ENCODE results near the gene TTC33.

TTC33 gene

GRCh38 chr5:40480392-40480791, 275.4 kb downstream of the TTC33 start:
- Histone ChIP-seq H4K8ac (ENCODE audit: low read depth, low read length) (no peak overlapping the region), H2BK5ac (ENCODE audit: low read depth, low read length, poor library complexity) (no peak overlapping the region), H3K4me1 (ENCODE audit: control insufficient read depth in 1 of 2, insufficient read depth in 2 of 2, low read length in 2 of 2) (peaks cover 0 to 3% of the 10 kb centered on the region in 2 experiments), H2BK120ac (ENCODE audit: insufficient read depth, low read length, poor library complexity) (no peak overlapping the region), H3K79me2 (ENCODE audit: control insufficient read depth, insufficient read depth, low read length, poor library complexity) (no peaks in the 10 kb centered on the region), H4K12ac (ENCODE audit: low read depth, low read length) (no peak overlapping the region), H2AK5ac (ENCODE audit: low read length) (no peak overlapping the region), H3K36me3 (ENCODE audit: control insufficient read depth in 1 of 2, insufficient read depth in 2 of 2, low read length in 2 of 2) (no peaks in the 10 kb centered on the region), H3K4me2 (ENCODE audit: low read length) (no peak overlapping the region), H3K4me3 (ENCODE audit: low read depth, low read length) (no peak overlapping the region), H3K27ac (ENCODE audit: low read depth, low read length) (no peak overlapping the region), H3K23ac (ENCODE audit: low read length) (no peak overlapping the region), H4K91ac (ENCODE audit: low read depth, low read length) (no peak overlapping the region), H3K18ac (ENCODE audit: low read length) (no peak overlapping the region), H2BK12ac (ENCODE audit: low read length) (no peak overlapping the region), H3K27me3 (ENCODE audit: insufficient read depth, low read length) (no peaks in the 10 kb centered on the region), H3K4ac (ENCODE audit: low read depth, low read length) (no peak overlapping the region), H3K14ac (ENCODE audit: low read length) (no peak overlapping the region), H3K79me1 (ENCODE audit: low read length) (no peaks in the 10 kb centered on the region), H3K9me3 (ENCODE audit: insufficient read depth, low read depth, low read length) (no peaks in the 10 kb centered on the region), H3K9ac (ENCODE audit: low read length) (no peak overlapping the region), H2AFZ (ENCODE audit: insufficient read depth, low read length, poor library complexity) (no peak overlapping the region)
- WGBS (ENCODE audit: extremely low coverage, insufficient coverage, insufficient read length) = no CpG with 5 or more reads among the region's 2 CpGs
- no peak for DNase-seq

DNA sequence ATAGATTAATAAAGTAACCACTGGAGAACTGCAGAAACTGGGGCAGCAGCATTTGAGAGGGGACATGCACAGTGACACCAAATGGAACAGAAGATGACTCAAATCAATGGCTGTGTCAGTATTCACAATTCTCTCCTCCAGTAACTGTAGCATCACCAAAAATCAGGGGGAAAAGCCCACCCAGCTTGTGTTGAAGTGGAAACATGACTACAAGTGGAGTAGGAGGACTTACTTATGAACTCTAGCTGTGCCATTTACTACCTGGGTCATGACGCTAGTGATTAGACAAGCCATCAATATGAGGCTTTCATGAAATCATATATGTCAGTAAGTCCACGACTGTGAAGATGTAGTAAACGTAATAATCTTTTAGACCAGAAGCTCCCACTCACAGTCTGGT, 275.8 kb downstream of the TTC33 start:
- H3K9me3 ChIP-seq (ENCODE audit: insufficient read depth, low read depth, low read length) = no peaks in the 10 kb centered on the region
- H3K79me2 ChIP-seq (ENCODE audit: control insufficient read depth, insufficient read depth, low read length, poor library complexity) = no peaks in the 10 kb centered on the region
- no peak overlapping the region for H3K14ac ChIP-seq (ENCODE audit: low read length)
- H3K27ac ChIP-seq (ENCODE audit: low read depth, low read length) = no peak overlapping the region
- peaks cover 0 to 3% of the 10 kb centered on the region in 2 experiments for H3K4me1 ChIP-seq (ENCODE audit: control insufficient read depth in 1 of 2, insufficient read depth in 2 of 2, low read length in 2 of 2)
- H3K79me1 ChIP-seq (ENCODE audit: low read length) = no peaks in the 10 kb centered on the region
- H4K91ac ChIP-seq (ENCODE audit: low read depth, low read length) = no peak overlapping the region
- H3K4me3 ChIP-seq (ENCODE audit: low read depth, low read length) = no peak overlapping the region
- no peak overlapping the region for H4K8ac ChIP-seq (ENCODE audit: low read depth, low read length)
- H2BK12ac ChIP-seq (ENCODE audit: low read length) = no peak overlapping the region
- no peak overlapping the region for H2AFZ ChIP-seq (ENCODE audit: insufficient read depth, low read length, poor library complexity)
- H3K36me3 ChIP-seq (ENCODE audit: control insufficient read depth in 1 of 2, insufficient read depth in 2 of 2, low read length in 2 of 2) = no peaks in the 10 kb centered on the region
- no peak overlapping the region for H3K23ac ChIP-seq (ENCODE audit: low read length)
- no peak overlapping the region for H2AK5ac ChIP-seq (ENCODE audit: low read length)
- no peak overlapping the region for H3K4ac ChIP-seq (ENCODE audit: low read depth, low read length)
- H4K12ac ChIP-seq (ENCODE audit: low read depth, low read length) = no peak overlapping the region
- no peak for DNase-seq
- H2BK5ac ChIP-seq (ENCODE audit: low read depth, low read length, poor library complexity) = no peak overlapping the region
- no peak overlapping the region for H2BK120ac ChIP-seq (ENCODE audit: insufficient read depth, low read length, poor library complexity)
- no peak overlapping the region for H3K9ac ChIP-seq (ENCODE audit: low read length)
- H3K4me2 ChIP-seq (ENCODE audit: low read length) = no peak overlapping the region
- no CpG with 5 or more reads among the region's 3 CpGs for WGBS (ENCODE audit: extremely low coverage, insufficient coverage, insufficient read length)
- H3K27me3 ChIP-seq (ENCODE audit: insufficient read depth, low read length) = no peaks in the 10 kb centered on the region
- no peak overlapping the region for H3K18ac ChIP-seq (ENCODE audit: low read length)

DNA sequence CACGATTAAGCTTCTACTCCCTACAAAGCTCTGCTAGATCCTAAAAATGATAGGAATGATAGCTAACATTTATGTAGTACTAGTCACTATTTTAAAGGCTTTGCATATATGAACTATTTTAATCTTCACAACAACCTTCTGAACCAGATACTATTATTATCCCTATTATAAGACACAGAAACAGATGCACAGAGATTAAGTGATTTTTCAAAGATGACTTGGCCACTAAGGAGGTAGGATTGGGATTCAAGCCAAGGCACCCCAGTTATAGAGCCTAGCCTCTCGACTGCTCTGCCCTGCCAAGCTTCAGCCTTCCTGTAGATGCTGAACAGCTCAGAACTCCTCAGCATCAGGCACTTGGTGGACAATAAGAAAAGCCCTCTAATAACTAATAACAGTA, 277.0 kb downstream of the TTC33 start:
- Histone ChIP-seq H2AK5ac (ENCODE audit: low read length) (no peak overlapping the region), H3K36me3 (ENCODE audit: control insufficient read depth in 1 of 2, insufficient read depth in 2 of 2, low read length in 2 of 2) (no peaks in the 10 kb centered on the region), H3K4me3 (ENCODE audit: low read depth, low read length) (no peak overlapping the region), H4K8ac (ENCODE audit: low read depth, low read length) (no peak overlapping the region), H3K14ac (ENCODE audit: low read length) (no peak overlapping the region), H3K23ac (ENCODE audit: low read length) (no peak overlapping the region), H3K4me1 (ENCODE audit: control insufficient read depth in 1 of 2, insufficient read depth in 2 of 2, low read length in 2 of 2) (peaks cover 0 to 3% of the 10 kb centered on the region in 2 experiments), H3K4me2 (ENCODE audit: low read length) (no peak overlapping the region), H3K9me3 (ENCODE audit: insufficient read depth, low read depth, low read length) (no peaks in the 10 kb centered on the region), H4K91ac (ENCODE audit: low read depth, low read length) (no peak overlapping the region), H3K79me1 (ENCODE audit: low read length) (no peaks in the 10 kb centered on the region), H3K18ac (ENCODE audit: low read length) (no peak overlapping the region), H3K9ac (ENCODE audit: low read length) (no peak overlapping the region), H2AFZ (ENCODE audit: insufficient read depth, low read length, poor library complexity) (no peak overlapping the region), H4K12ac (ENCODE audit: low read depth, low read length) (no peak overlapping the region), H3K4ac (ENCODE audit: low read depth, low read length) (no peak overlapping the region), H2BK120ac (ENCODE audit: insufficient read depth, low read length, poor library complexity) (no peak overlapping the region), H3K27me3 (ENCODE audit: insufficient read depth, low read length) (no peaks in the 10 kb centered on the region), H2BK5ac (ENCODE audit: low read depth, low read length, poor library complexity) (no peak overlapping the region), H3K27ac (ENCODE audit: low read depth, low read length) (no peak overlapping the region), H3K79me2 (ENCODE audit: control insufficient read depth, insufficient read depth, low read length, poor library complexity) (no peaks in the 10 kb centered on the region), H2BK12ac (ENCODE audit: low read length) (no peak overlapping the region)
- DNase-seq = no peak
- WGBS (ENCODE audit: extremely low coverage, insufficient coverage, insufficient read length) = no CpG with 5 or more reads among the region's 2 CpGs

DNA sequence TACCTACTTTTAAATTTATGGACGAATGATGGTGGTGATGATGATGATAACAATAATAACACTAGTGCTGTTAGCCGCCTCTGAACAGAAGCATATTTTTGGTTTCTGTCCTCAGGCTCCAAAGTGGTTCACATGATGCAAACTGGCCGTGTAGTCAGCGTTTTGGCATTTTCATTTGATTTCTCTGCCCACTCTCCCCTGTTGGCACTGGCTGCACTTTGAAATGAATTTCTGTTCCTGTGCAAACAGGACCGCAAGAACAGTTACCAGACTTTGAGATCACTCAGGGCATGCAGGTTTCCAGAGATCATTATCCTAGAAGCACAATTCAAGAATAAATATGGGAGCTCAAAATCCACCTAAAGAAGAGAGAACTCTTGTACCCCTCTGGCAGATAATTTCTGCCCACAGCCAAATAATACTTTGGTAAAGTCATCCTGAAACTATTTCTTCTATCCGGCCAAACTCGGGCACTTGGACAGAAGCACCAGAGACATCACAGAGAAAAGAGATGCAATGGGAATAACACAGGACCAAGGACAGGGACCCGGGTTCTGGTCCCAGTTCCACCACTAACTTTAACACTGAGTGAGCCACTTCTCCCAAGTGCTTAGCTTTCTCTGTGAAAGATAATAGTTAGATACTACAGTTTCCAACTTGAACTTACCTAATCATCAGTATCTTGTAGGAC, 277.8 kb downstream of the TTC33 start:
- peaks cover 0 to 3% of the 10 kb centered on the region in 2 experiments for H3K4me1 ChIP-seq (ENCODE audit: control insufficient read depth in 1 of 2, insufficient read depth in 2 of 2, low read length in 2 of 2)
- no peak for DNase-seq
- no peak overlapping the region for H3K14ac ChIP-seq (ENCODE audit: low read length)
- no peak overlapping the region for H2BK12ac ChIP-seq (ENCODE audit: low read length)
- H3K79me2 ChIP-seq (ENCODE audit: control insufficient read depth, insufficient read depth, low read length, poor library complexity) = no peaks in the 10 kb centered on the region
- no peak overlapping the region for H3K27ac ChIP-seq (ENCODE audit: low read depth, low read length)
- no peak overlapping the region for H4K8ac ChIP-seq (ENCODE audit: low read depth, low read length)
- H3K79me1 ChIP-seq (ENCODE audit: low read length) = no peaks in the 10 kb centered on the region
- H3K27me3 ChIP-seq (ENCODE audit: insufficient read depth, low read length) = no peaks in the 10 kb centered on the region
- H3K9me3 ChIP-seq (ENCODE audit: insufficient read depth, low read depth, low read length) = no peaks in the 10 kb centered on the region
- H3K4ac ChIP-seq (ENCODE audit: low read depth, low read length) = no peak overlapping the region
- no peak overlapping the region for H3K9ac ChIP-seq (ENCODE audit: low read length)
- no peak overlapping the region for H2AK5ac ChIP-seq (ENCODE audit: low read length)
- H4K91ac ChIP-seq (ENCODE audit: low read depth, low read length) = no peak overlapping the region
- no peak overlapping the region for H3K18ac ChIP-seq (ENCODE audit: low read length)
- no peaks in the 10 kb centered on the region for H3K36me3 ChIP-seq (ENCODE audit: control insufficient read depth in 1 of 2, insufficient read depth in 2 of 2, low read length in 2 of 2)
- no peak overlapping the region for H3K23ac ChIP-seq (ENCODE audit: low read length)
- H4K12ac ChIP-seq (ENCODE audit: low read depth, low read length) = no peak overlapping the region
- no peak overlapping the region for H2BK120ac ChIP-seq (ENCODE audit: insufficient read depth, low read length, poor library complexity)
- no peak overlapping the region for H2AFZ ChIP-seq (ENCODE audit: insufficient read depth, low read length, poor library complexity)
- H3K4me3 ChIP-seq (ENCODE audit: low read depth, low read length) = no peak overlapping the region
- no peak overlapping the region for H3K4me2 ChIP-seq (ENCODE audit: low read length)
- no CpG with 5 or more reads among the region's 8 CpGs for WGBS (ENCODE audit: extremely low coverage, insufficient coverage, insufficient read length)
- H2BK5ac ChIP-seq (ENCODE audit: low read depth, low read length, poor library complexity) = no peak overlapping the region

Measured in trophoblast cell (in vitro differentiated cells and primary cell).